BJ (cell line): Measurements from ENCODE around the gene ERRFI1. TPM values are rescaled to one million over a fixed set of nuclear protein-coding genes. Genes with fewer than 3 reads are reported as not detected.

Experiments
- CTCF ChIA-PET: fragments of 350-600 bp; formaldehyde crosslinking; extraction: SDS; loops from one replicate; lab custom pipeline; 2021; ENCODE audit warnings: antibody characterized with exemption, inconsistent platforms; lab: Yijun Ruan, JAX
- POLR2A ChIA-PET: fragments of 300-600 bp; sonication (Branson Sonifier 250); formaldehyde crosslinking; extraction: SDS; loops from one replicate; lab custom pipeline; 2021; ENCODE audit warnings: antibody characterized with exemption; lab: Charles Lee
- DNase-seq: peaks from one replicate; pipeline ENCODE4 v3.0.0-alpha.2; 2011; ENCODE audit warnings: low read depth
- H3K27me3 ChIP-seq: 2 replicates; pipeline ENCODE4 v1.6.0; 2011; ENCODE audit warnings: low read length; ENCODE audit not compliant: control insufficient read depth, insufficient read depth
- H3K36me3 ChIP-seq: 2 replicates; pipeline ENCODE4 v1.5.1; 2011; ENCODE audit warnings: low read length; ENCODE audit not compliant: control insufficient read depth, insufficient read depth
- H3K4me3 ChIP-seq: 2 replicates; pipeline ENCODE4 v1.5.1; 2011; ENCODE audit warnings: low read depth, mild to moderate bottlenecking, control low read depth, low read length
- polyA plus RNA-seq: library from polyadenylated mRNA; depleted of rRNA; stranded (reverse); fragments of >200 nt; gene quantifications from 2 replicates; pipeline ENCODE4 v1.2.3, GENCODE V29; 2011
- TF ChIP-seq, protein P1 (sequence below): IDR thresholded peaks from 2 replicates; pipeline ENCODE4 v1.5.1; 2011; ENCODE audit warnings: low read depth, mild to moderate bottlenecking, control low read depth, inconsistent platforms, low read length, moderate library complexity; ENCODE audit not compliant: insufficient read depth

Gene ERRFI1
- polyA plus RNA-seq, 1 experiment: 20.5 TPM

DNA sequence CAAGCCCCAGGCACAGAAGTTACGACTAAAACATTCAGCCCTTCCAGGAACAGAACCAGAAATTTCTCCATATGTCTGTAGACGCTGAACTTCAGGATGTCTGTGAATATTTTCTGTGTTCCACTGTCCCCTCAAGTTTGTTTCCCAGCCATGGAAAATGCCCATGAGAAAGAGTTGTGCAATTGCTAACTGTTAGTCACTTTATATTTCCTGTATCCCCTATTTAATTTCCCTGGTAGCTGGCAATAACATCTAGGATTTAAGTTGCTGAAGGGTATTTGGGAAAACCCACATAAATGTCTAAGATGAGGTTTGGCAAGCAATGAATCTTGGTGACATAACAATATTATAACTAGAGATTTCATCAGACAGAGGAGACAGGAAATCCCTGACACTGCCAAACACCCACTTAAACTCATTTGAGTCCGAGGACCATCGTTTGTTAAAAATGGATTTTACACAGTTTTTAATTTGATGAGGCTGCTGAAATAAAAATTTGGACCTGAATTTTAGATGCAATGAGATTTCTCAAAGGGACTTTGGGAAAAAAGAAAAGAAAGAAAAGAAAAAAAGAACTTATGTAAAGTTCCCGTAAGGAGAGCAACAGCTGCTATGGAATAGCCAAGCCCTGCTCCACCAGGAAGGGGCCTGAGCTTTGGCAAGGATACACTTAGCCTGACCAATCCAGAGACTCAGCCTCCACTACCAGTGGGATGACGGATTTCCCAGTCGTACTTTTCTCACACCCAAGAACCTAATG lies 21.8 kb upstream of the ERRFI1 start:
- DNase-seq: peak; percentile 84
- ChIA-PET POLR2A (no interaction called here), CTCF (interaction anchor here (1.2 kb wide), 1 partner anchor 43 kb away, joined by 3 read pairs; no protein-coding TSS in a partner anchor)
- Histone ChIP-seq H3K27me3 (no peaks in the 10 kb centered on the region), H3K4me3 (no peak overlapping the region), H3K36me3 (no peaks in the 10 kb centered on the region)
- TF ChIP-seq, protein P1, sequence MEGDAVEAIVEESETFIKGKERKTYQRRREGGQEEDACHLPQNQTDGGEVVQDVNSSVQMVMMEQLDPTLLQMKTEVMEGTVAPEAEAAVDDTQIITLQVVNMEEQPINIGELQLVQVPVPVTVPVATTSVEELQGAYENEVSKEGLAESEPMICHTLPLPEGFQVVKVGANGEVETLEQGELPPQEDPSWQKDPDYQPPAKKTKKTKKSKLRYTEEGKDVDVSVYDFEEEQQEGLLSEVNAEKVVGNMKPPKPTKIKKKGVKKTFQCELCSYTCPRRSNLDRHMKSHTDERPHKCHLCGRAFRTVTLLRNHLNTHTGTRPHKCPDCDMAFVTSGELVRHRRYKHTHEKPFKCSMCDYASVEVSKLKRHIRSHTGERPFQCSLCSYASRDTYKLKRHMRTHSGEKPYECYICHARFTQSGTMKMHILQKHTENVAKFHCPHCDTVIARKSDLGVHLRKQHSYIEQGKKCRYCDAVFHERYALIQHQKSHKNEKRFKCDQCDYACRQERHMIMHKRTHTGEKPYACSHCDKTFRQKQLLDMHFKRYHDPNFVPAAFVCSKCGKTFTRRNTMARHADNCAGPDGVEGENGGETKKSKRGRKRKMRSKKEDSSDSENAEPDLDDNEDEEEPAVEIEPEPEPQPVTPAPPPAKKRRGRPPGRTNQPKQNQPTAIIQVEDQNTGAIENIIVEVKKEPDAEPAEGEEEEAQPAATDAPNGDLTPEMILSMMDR: no peak

DNA sequence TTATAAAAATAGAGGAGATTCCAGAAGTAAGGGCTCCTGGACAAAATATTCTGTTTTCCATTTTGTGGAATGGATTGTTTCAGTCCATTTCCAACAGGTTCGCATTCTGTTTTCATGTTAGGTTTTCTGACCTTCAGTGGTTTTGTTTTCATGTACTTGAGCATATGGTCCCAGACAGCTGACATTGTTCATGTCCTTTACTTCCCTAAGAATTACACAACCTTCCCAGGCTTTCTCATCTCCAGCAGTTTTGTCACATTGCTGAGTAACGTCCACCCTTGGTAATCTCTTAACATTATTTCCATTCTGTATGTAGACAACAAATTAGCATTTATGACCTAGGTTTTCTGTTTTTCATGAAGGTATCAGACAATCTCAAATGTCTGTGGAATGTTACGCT lies 21.0 kb upstream of the ERRFI1 start:
- H3K27me3 ChIP-seq: no peaks in the 10 kb centered on the region
- H3K36me3 ChIP-seq: no peaks in the 10 kb centered on the region
- no peak overlapping the region for H3K4me3 ChIP-seq
- POLR2A ChIA-PET: no interaction called here
- no peak for DNase-seq
- CTCF ChIA-PET: no interaction called here
- TF ChIP-seq, protein P1: no peak

DNA sequence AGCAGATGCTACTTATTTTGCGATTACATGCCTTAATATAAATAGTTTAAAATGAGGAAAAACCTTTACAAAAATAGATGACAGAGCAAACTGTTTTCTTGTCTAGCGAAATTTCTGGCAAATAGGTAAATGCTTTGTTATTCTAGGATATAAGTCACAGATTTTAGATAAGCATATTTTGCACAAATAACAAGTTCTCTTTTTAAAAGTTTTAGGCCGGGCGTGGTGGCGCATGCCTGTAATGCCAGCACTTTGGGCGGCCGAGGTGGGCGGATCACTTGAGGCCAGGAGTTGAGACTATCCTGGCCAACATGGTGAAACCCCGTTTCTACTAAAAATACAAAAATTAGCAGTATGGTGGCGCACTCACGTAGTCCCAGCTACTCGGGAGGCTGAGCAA lies 20.3 kb upstream of the ERRFI1 start:
- TF ChIP-seq, protein P1: no peak
- ChIA-PET CTCF (no interaction called here), POLR2A (no interaction called here)
- no peaks in the 10 kb centered on the region for H3K36me3 ChIP-seq
- no peak overlapping the region for H3K4me3 ChIP-seq
- no peaks in the 10 kb centered on the region for H3K27me3 ChIP-seq
- no peak for DNase-seq

GRCh38 chr1:8043621-8044020 lies 17.5 kb upstream of the ERRFI1 start:
- no peaks in the 10 kb centered on the region for H3K36me3 ChIP-seq
- TF ChIP-seq, protein P1: no peak
- CTCF ChIA-PET: interaction anchor here (0.6 to 1.7 kb wide), 2 partner anchors 12 to 22 kb away, joined by 3 to 13 read pairs; no protein-coding TSS in a partner anchor
- no peaks in the 10 kb centered on the region for H3K27me3 ChIP-seq
- POLR2A ChIA-PET: no interaction called here
- DNase-seq: no peak
- H3K4me3 ChIP-seq: no peak overlapping the region

DNA sequence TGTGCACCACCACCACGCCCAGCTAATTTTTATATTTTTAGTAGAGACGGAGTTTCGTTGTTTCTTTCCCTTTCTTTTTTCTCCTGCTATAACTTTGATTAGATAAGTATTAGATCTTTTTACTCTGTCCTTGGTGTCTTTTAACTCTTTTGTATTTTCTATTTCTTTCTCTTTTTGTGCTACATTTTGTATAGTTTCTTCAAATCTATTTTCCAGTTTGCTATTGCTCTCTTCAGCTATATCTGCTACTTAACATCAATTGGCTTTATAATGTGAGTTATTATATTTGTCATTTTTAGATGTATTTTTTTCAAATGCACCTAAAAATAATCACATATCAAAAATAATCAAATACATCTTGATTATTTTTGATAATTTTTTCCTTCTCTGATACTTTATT lies 16.0 kb upstream of the ERRFI1 start:
- no peaks in the 10 kb centered on the region for H3K36me3 ChIP-seq
- CTCF ChIA-PET: interaction anchor here (2.0 kb wide), 1 partner anchor 10 kb away, joined by 8 read pairs; no protein-coding TSS in a partner anchor
- H3K4me3 ChIP-seq: no peak overlapping the region
- POLR2A ChIA-PET: no interaction called here
- TF ChIP-seq, protein P1: no peak
- H3K27me3 ChIP-seq: no peaks in the 10 kb centered on the region
- no peak for DNase-seq
